T-helper 1 cell (primary cell): ENCODE data around the gene LPAR3.
"Not testable (repeated sequence)": the region's sequence is repeated elsewhere in the genome, so short reads cannot be mapped to it uniquely, and the experiment has no call there.

Experiments
- DNase-seq, 5 donors: peaks; one replicate each; pipeline ENCODE4 v3.0.0-alpha.2; 2012 to 2020

Gene LPAR3

DNA sequence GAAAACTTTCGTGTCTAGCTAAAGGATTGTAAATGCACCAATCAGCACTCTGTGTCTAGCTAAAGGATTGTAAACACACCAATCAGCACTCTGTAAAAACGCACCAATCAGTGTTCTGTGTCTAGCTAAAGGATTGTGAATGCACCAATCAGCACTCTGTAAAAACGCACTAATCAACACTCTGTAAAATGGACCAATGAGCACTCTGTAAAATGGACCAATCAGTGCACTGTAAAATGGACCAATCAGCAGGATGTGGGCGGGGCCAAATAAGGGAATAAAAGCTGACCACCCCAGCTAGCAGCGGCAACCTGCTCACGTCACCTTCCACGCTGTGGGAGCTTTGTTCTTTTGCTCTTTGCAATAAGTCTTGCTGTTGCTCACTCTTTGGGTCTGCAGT, 9.7 kb upstream of the LPAR3 start:
- DNase-seq = not testable (repeated sequence)

DNA sequence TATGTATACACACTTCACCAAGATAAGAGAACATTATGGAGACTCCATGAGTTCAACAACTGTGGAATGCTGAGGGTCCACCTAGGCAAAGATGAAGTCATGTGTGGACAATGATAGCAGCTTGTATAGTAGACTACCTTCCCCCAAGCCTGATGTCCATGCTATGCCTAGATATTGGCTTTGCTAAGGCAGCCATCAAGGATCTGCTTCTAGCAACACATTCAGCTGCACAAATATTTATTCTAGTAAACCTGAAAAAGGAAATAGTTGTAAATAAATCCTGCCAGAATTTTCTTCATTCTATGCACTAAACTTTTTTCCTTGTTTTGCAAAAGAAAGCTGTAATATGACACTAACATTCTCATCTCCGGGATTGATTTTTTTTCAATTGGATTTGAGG, 7.0 kb upstream of the LPAR3 start:
- DNase-seq = no peak

DNA sequence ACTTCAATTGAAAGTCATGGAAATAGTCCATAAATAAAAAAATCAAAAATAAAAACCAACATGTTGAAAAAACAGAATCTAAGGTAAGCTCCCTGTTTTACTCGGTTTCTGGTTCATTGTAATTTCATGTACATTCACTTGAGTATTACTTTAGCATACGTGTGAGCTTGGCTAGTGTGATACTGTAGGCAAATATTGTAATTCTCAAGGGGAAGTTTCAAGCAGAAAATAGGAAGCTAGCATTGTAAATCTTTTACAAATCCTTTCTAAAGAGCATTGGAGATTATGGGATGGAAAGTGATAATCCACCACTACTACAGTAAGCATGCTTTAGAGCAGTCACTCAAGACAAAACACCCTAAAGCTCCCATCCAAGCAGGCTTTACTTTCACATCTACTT, 3.3 kb upstream of the LPAR3 start:
- DNase-seq = no peak

DNA sequence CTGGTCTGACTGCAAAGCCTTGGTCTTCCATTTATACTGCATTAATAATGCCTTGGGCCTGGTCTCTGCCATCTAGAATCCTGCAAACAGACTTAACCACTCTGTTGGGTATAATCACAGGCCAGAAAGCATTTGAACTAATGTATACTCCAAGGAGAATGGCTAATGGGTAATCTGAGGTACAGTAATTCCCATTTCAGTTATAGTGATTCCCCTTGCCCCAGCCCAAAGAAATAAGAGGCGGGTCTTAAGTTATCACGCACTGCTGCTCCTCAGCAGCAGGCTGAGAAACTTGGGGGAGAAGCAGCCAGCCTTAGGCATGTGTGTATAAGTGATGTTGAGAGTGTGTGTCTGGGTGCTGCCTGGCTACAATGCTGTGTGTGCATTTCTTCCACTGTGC, 2.4 kb downstream of the LPAR3 start:
- no peak for DNase-seq

DNA sequence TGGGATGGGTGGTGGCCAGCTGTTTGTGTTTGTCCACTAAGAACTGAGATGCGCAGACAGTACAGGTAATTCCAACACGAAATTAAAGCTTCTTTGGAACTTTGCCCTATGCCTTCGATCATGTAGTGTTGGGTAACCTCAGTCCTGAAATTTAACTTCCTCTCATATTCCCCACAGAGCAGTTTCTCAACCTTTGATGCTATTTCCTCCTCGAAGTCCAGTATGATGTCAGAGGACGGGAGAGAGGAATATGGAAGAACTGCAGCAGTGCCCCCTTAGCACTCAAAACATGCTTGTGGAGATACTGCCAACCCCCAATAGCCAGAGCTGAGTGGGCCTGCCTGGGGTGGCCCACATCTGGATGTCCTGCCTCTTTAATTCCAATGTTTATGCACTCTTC, 3.6 kb downstream of the LPAR3 start:
- no peak for DNase-seq

DNA sequence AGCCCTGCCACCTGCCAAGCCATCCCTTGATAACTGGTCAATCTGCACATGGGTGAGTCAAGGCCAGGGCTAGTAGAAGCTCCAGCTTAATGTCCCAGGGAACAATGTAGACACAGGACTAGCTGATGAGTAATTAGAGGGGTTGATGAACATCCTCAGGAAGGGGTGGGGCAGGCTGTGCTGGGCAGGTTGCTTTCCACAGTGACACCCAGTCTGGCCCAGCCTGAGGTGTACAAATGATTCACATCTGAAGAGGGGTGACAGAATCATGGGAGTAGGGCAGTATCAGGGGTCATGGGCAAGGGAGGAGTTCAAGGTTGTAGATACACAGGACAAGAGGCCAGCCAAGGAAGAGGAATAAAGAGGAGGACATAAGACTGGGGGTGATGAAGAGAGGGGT, 4.3 kb downstream of the LPAR3 start:
- DNase-seq = peak in 1 of 5 donors; percentile 16

DNA sequence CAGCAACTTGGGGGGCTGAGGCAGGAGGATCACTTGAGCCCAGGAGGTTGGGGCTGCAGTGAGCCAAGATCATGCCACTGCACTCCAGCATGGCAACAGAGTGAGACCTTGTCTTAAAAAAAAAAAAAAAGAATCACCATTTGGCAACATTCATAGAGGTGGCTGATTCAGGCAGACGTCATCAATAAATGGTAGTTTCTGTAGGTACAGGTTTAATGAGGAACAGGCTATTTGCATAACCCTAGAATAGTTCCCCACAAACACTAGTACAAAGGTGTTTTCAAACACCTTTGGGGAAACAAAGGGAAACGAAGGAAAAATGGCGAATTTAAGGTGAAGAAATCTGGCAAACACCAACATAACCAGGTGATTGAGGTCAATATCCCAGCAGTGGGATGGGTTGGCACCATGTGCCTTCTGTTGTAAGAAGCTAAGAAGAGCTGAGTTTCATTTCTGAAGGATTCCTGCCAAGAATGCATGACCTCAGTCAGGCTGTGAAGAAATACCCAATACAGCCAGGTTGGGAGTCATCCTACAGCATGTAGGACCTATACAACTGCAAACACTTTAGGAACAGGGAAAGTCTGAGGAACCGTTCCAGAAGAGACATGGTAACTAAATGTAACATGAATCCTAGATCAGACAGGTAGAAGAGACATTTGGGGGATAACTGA, 5.6 kb downstream of the LPAR3 start:
- DNase-seq = no peak

DNA sequence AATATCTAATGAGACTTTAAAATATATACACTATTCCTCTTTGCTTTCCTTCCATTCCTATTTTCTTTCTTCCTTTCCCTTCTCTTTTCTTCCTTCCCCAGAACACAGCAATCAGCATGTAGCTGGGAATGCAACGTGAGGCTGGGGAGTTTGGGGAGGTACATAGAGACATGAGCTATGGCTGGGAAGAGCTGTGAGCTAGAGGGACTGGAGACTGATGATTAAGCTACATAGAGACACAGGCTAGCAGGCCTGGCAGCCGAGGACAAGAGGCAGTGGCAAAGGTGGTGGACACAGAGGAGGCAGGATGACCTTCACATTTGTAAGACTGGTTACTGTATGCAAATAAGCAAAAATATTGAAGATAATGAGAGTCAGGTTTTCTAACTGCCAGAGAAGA, 7.5 kb downstream of the LPAR3 start:
- DNase-seq = no peak

DNA sequence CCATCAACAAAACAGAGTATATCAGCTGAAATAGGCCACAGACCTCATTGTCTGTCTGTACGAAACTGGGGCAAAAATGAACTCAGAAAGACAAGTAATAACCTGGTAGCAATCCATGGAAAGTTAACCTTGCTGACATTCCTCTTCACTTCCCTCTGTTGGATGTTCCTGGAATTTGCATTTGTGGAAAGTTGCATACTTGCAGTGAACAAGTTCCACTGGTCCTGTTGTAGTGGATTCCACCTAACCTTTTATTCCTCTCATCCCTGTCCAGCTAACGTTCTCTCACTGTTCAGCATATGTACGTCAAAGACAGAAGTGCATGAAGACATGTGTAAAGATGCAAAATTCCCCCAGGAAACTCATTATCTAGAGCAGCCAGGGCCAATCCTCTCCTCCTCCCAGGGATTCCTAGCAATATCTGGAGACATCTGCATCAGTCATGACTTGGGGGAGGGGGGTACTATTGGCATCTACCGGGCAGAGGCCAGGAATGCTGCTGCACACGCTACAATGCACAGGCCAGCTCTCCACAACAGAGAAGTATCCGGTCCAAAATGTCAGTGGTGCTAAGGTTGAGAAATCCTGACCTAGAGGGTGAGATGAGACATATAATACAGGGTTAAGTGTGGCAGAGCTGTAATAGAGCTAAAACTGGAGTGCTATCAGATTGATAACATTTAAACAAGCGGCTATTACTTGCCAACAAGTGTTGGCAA, 8.2 kb downstream of the LPAR3 start:
- DNase-seq = no peak

DNA sequence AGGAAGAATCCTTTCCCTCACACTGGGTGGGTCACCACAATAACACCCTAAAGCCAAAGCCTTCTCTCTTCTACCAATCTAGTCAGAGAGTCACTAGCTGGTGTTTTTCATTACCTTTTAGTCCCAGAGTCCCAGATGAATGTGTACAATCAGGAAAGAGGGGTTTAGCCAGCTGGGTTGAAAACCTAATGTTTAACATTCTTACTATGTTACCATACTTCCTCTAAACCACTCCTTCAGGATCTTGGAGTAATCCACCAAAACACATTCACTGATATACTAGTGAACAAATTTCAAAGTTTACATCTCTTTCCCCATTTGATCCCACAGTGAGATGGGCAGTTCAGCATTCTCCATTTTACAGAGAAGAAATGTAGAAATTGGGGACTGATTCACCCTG, 9.7 kb downstream of the LPAR3 start:
- no peak for DNase-seq

DNA sequence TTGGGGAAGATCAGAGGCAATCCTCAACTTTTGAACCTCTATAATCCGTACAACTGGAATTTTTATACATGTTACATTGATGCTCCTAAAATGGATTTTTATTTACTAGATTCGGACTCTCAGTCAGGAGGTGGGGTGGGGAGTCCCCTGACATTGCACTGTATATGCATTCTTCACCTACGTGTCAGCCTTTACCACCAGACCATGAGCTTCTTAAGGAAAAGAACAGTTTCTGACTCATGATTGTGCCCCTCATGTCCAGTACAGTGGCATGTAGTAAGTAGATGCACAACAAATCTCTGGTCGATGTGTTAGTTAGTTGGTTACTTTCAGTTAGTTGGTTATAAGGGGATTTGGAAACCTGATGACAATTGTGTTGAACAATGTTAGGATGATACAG, 15.4 kb downstream of the LPAR3 start:
- DNase-seq = no peak

DNA sequence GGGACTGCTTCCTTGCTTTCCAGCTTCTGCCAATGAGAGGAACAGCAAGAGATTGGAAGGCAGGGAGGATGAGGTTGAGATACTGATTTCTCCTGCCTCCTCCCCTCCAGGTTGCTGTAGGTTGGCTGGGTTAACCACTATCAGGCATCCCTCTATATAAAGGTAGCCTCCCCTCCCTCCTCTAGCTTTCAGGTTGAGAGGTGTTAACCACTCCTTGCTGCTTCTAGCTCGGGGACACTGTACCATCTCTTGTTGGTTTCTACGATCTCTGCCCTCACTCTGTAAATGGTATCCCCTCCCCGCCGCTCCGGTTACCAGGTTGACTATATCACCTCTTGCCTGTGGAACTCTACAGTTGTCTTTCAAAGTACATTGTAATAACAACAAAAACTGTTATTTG, 16.7 kb downstream of the LPAR3 start:
- no peak for DNase-seq

DNA sequence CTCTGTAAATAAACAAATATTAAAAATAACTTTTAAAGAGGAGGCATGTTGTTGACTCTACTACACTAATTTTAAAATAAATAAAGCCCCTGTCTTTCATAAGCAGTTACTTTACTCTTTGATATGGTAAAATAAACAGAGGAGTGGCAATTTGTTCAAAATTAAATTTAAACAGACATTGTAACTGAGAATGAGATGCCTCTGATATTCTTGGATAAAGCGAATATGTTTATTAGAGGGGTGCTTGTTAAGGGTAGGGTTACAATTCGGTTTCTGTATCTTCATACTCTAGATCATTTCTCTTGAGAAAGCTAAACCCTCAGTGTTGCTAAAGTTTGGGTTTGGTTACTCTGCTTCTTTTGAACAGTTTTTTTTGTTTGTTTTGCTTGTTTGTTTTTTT, 19.6 kb downstream of the LPAR3 start:
- no peak for DNase-seq

DNA sequence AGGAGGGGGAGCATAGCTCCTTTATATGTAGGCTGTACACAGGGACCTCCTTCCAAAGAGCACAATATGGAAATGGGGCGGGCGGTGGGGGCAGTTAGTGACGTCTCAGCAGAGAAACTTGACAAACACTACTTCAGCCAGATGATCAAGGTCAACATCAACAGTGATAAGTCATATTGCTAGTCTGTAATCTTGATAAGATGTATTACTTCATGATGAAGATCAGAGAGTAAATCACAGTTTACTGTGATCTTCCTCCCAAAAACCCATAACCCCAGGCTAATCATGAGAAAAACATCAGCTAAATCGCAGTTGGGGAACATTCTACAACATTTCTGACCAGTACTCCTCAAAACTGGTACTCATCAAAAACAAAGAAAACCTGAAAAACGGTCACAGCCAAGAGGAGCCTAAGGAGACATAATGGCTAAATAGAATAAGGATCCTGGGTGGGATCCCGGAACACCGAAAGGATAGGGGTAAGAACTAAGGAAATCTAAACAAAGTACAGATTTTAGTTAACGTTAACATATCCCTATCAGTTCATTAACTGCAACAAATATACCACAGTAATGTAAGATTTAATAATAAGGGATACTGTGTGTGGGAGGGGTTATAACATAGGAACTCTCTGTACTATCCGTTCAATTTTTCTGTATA, 20.2 kb downstream of the LPAR3 start:
- DNase-seq = no peak

DNA sequence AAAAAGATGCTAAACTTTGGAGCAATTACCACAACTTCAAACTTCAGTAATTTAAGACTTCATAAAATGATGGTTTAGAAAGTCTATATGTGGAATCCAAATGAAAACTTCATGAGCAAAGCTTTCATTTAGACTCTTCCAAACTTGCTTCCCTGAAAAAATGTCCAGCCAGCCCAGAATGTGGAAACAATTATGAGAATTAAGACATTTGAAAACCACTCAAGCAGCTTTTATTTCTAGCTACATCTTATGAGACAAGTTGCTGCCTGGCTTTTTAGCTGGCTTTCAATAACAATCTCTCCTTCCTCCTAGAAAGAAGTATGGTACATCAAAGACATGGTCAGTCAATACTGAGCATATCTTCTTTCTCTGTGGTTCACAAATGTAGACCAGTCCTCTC, 21.8 kb downstream of the LPAR3 start:
- DNase-seq = no peak

DNA sequence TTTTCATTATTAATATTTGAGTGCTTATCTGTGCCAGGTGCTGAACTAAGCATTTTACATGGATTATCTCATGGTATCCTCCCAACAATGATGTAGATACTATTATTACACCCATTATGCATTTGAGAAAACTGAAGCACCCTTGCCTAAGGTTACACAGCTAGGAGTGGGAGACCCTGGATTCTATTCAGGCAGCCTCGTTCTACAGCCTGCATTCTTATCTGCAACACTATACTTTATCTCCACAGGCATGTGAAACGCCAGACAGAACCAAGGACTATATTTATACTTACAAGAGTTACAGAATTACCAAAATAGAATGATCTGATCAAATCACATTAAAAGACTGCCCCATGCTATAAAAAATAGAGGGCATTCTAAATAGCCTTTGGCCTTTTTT, 22.4 kb downstream of the LPAR3 start:
- no peak for DNase-seq

DNA sequence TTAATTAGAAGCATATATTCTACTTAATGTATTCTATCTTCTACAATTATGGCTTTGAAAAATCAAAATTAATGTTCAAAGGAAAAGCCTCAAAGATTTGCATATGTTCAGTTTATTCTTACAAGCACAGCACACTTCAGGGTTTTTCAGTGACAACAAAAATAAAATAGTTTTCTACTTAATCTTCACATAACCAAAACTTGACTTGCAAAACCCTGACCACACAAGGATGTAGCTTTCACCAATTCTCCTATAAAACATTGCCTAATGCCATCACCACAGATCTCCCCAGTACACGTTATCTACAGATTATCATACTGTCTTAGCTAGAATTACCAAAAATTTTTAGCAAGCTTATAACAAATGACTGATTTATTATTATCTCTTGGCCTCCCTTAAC, 23.3 kb downstream of the LPAR3 start:
- DNase-seq = no peak

DNA sequence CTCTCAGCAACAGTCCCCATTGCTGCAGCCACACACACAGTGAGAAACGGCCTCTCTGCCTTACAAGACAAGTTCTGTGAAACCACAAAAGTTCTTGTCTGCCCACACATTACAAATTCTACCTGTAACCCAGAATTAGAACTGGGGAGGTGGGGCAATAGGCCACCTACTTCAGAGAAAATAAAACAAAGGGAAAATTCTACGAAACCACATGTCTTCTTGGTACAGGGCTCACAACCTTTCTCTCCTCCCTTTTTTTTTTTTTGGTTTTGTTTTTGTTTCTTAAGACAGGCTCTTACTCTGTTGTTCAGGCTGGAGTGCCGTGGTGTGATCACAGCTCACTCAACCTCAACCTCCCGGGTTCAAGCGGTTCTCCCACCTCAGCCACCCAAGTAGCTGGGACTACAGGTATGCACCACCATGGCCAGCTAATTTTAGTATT, 30.2 kb downstream of the LPAR3 start:
- DNase-seq = peak in 3 of 5 donors; percentile 13 to 91 (median 23)

DNA sequence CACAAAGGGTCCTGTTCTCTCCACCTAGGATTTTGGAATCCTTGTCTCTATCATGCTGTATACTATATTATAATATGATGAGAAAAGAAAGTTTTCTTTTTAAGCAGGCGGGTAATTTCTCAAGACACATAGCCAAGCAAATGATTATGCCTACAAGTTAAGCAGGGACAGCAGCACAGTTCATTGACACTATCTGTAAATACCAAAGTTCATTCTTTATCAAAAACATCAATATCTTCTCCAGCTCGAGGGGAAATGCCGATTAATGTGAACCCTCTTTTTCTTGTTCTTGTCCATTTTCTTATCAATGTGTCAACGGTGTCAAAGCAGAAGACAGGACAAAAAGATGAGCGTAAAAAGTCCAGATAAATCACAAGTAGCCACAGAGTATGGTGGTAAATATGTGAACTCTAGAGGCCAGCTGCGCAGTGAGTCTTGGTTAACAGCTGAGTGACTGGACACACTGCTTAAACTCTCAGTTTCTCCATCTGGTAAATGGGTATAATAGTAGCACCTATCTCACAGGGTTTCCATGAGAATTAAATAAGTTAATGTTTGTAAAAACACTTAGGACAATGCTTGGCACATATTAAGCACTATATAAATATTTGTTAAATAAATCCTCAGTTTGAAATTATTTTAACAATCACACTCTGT, 30.9 kb downstream of the LPAR3 start:
- DNase-seq = no peak

DNA sequence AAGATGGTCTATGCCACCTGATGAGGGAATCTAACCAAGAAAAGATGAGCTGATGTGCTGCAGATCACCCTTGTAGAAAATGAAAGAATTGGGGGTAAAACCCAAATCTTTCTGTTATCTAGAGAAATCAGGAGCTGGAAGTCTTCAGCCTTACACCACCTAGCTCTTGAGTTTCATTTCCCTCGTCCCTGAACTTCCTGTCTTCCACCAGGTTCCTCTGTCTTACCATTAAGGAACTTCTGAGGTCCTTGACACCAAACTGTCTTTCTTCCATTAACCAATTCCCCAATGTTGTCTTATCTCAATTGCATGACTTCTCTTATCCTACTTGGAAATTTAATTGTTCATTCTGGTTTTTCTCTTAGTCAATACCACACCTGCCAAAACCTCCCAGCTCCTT, 31.5 kb downstream of the LPAR3 start:
- no peak for DNase-seq

DNA sequence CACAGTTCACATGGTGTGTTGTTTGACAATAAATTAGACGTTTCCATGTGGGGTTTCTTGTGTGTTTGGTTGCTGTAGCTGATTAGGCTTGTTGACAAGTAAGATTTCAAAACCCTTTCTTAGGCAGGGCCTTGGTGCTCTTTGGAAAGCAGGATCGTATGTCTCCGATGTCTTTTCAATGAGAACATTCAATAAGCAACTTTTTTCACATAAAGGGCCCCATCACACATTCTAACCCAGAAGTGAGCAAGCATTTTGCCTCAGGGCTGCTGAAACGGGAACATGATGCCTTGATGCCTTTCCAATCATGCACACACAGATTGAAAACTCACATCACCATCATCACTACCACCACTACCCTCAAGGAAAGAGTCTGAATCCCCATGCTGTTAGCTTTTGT, 33.1 kb downstream of the LPAR3 start:
- DNase-seq = no peak

DNA sequence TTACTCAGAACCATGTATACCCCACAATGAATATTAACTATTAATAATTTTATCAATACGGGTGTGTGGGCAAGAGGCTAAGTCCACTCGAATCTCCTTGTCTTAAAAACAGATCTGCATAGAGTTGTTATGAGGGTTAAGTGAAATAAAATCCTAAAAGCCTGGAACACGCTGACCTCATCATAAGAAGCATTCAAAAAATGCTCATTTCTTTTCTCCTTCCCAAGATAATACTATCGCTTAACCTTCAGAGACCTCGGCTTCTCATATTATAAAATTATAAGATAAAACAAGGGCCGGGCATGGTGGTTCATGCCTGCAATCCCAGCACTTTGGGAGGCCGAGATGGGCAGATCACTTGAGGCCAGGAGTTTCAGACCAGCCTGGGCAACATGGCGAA, 35.1 kb downstream of the LPAR3 start:
- DNase-seq = no peak

DNA sequence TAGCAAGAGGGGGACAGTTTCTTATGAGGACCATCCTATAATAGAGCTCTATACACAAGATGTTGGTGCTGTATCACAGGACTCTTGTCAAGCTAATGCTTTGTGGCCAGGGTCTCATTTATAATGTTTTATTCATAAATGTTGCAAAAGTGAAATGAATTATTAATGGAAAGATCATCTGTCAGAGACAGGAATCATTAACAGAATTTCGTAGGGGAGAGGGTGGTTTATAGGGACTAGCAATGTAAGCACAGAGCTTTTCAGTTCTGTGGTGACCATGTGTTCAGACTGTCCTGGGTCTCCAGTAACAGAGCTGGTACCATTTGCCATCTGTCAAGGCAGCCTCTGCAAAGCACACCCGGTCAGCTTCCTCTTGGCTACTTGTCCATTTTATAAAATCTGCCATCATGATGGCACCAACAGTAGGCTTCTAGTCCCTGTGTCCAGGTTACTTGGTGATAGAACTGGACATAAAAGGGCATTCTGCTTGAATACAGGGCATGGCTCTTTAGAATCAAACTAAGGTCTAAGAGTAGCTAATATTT, 36.2 kb downstream of the LPAR3 start:
- DNase-seq = no peak
